Mucosa of stomach (tissue), 1 donor: ENCODE data around the gene SH3RF3.

Experiments used
- H3K27me3 ChIP-seq: one replicate; pipeline ENCODE4 v1.7.0; 2013; ENCODE audit warnings: mild to moderate bottlenecking, low read length; ENCODE audit not compliant: control insufficient read depth, insufficient read depth
- H3K36me3 ChIP-seq: one replicate; pipeline ENCODE4 v1.7.0; 2013; ENCODE audit warnings: low read length; ENCODE audit not compliant: control insufficient read depth, insufficient read depth
- H3K4me1 ChIP-seq: one replicate; pipeline ENCODE4 v1.7.0; 2013; ENCODE audit warnings: mild to moderate bottlenecking, low read length; ENCODE audit not compliant: control insufficient read depth, insufficient read depth
- H3K4me3 ChIP-seq: one replicate; pipeline ENCODE4 v1.7.0; 2013; ENCODE audit warnings: low read length
- H3K9ac ChIP-seq: one replicate; pipeline ENCODE4 v1.7.0; 2013; ENCODE audit warnings: mild to moderate bottlenecking, low read length, moderate library complexity
- H3K9me3 ChIP-seq: one replicate; pipeline ENCODE4 v1.7.0; 2013; ENCODE audit warnings: mild to moderate bottlenecking, low read length, moderate library complexity; ENCODE audit not compliant: control insufficient read depth
- donor health status: Pancreatic carcinoma.

The SH3RF3 gene

GRCh38 chr2:109423556-109424359 is 294.8 kb downstream of the SH3RF3 start:
- Histone ChIP-seq H3K4me3 (no peak overlapping the region), H3K4me1 (no peaks in the 10 kb centered on the region), H3K9ac (no peak overlapping the region), H3K36me3 (no peaks in the 10 kb centered on the region), H3K9me3 (no peaks in the 10 kb centered on the region), H3K27me3 (no peaks in the 10 kb centered on the region)

- Histone ChIP-seq H3K9ac (no peak overlapping the region), H3K36me3 (no peaks in the 10 kb centered on the region)
Measured at GRCh38 chr2:109425411-109425810, 296.4 kb downstream of the SH3RF3 start.

GRCh38 chr2:109427661-109428091 is 298.7 kb downstream of the SH3RF3 start:
- H3K4me1 ChIP-seq: no peaks in the 10 kb centered on the region
- no peaks in the 10 kb centered on the region for H3K36me3 ChIP-seq
- H3K9me3 ChIP-seq: no peaks in the 10 kb centered on the region
- no peaks in the 10 kb centered on the region for H3K27me3 ChIP-seq
- H3K9ac ChIP-seq: no peak overlapping the region
- H3K4me3 ChIP-seq: no peak overlapping the region

More at GRCh38 chr2:109425411-109425810, 296.4 kb downstream of the SH3RF3 start:
- no peaks in the 10 kb centered on the region for H3K4me1 ChIP-seq
- no peaks in the 10 kb centered on the region for H3K27me3 ChIP-seq
- H3K4me3 ChIP-seq: no peak overlapping the region
- no peaks in the 10 kb centered on the region for H3K9me3 ChIP-seq

DNA sequence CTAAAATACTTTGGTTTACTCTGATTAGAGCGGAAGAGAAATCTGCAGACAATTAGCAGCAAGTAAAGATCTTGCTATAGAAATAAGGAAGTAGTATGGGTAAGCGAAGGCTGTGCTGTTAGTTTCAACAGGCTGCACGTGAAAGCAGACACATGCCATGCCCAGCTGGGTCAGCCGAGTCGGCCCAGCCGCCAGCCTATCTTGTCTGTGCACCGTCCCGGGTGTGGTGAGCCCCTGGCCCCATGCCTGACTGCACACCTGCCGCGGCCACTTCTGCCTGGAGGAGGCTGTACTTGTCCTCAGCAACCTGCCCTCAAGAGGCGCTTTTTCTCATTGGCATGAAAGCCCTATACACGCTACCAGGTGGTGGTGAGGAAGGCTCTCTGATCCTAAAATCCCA is 299.3 kb downstream of the SH3RF3 start:
- H3K4me3 ChIP-seq: no peak overlapping the region
- H3K27me3 ChIP-seq: no peaks in the 10 kb centered on the region
- H3K9me3 ChIP-seq: no peaks in the 10 kb centered on the region
- no peaks in the 10 kb centered on the region for H3K4me1 ChIP-seq
- H3K9ac ChIP-seq: no peak overlapping the region
- H3K36me3 ChIP-seq: no peaks in the 10 kb centered on the region

DNA sequence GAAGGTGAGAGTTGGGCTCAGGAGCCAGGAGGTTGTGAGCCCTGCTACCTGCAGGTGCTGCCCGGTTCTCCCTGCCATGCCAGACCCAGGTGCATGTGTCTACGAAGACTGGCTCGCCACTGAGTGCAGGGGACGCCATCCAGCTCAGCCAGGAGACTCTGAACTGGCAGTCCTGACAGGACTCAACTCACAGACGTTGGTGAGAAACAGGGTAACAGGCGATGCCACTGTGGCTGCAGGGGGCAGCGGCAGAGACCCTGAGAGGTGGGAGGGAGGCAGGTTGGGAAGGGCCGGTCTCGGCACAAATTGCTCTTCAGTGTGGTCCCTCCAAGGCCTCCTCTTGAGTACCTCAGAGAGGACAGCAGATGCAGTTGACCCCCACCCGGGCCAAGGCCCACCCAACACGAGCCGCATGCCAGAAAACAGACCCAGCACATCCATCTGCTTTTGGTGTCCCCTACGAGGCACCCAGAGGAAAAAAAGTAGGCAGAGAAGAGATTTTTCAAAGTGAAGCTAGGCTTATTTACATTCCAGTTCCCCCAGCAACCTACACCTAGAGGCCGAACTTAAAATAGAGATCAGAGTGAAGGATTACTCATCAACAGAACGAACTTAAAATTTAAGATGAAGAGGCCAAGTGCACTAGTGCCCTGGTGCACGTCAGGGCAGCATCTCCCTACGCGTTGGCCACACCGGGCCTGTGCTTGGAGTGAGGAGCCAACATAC is 300.0 kb downstream of the SH3RF3 start:
- H3K27me3 ChIP-seq: no peaks in the 10 kb centered on the region
- no peak overlapping the region for H3K9ac ChIP-seq
- H3K4me1 ChIP-seq: no peaks in the 10 kb centered on the region

DNA sequence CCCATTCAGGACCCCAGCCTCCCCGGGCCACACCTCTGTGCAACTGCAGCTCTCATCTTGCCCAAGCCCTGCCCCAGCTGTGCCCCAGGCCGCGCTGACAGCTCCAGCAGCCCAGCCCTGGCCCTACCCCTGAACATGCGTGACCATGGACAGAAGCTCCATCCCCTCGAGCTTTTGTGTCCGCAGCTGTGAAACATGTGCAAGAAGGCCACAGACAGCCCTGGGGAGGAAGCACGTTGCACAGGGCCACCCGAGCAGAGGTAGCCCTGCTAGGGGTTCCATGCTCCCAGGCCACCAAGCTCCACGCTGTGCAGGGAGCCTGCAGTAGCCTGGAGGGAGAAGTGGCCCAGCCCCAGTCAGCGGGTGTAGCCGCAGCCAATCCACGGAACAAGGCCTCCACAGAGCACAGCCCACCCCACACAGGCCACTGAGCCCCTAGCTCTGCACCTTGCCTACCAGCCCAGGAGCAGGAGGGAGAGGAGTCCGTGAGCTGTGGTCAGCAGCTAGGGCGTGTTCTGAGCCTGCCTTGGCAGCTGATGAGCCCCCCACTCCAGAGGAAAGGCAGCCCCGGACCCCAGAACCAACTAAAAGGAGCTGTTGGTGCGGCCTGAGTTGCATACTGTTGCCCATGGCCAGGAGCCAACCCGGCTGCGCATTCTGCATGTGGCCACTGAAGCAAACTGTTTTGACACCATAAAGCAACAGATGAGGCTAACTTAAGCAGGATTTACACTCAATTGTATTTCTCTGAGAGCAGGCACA is 300.7 kb downstream of the SH3RF3 start:
- H3K9ac ChIP-seq: no peak overlapping the region
- H3K27me3 ChIP-seq: no peaks in the 10 kb centered on the region
- H3K4me1 ChIP-seq: no peaks in the 10 kb centered on the region
- no peaks in the 10 kb centered on the region for H3K9me3 ChIP-seq
- H3K36me3 ChIP-seq: no peaks in the 10 kb centered on the region
- H3K4me3 ChIP-seq: no peak overlapping the region

More for the DNA sequence above, 300.0 kb downstream of the SH3RF3 start:
- no peak overlapping the region for H3K4me3 ChIP-seq
- no peaks in the 10 kb centered on the region for H3K36me3 ChIP-seq
- no peaks in the 10 kb centered on the region for H3K9me3 ChIP-seq

DNA sequence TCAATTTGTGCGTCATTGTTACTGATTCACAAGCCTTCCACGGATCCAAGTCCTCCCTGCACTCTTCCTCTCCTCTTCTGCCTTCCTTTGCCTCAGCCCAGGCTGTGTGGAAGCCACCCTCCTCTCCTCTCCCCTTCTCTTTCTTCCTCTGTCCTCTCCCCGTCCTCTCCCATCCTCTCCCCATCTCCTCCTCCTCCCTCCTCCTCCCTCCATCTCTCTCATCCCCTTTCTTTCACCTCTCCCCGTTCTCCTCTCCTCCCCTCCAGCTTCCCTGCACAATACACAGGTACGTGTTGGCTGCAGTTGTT is 301.3 kb downstream of the SH3RF3 start:
- Histone ChIP-seq H3K9me3 (no peaks in the 10 kb centered on the region), H3K4me3 (no peak overlapping the region), H3K9ac (no peak overlapping the region), H3K4me1 (no peaks in the 10 kb centered on the region), H3K36me3 (no peaks in the 10 kb centered on the region), H3K27me3 (no peaks in the 10 kb centered on the region)

- H3K4me3 ChIP-seq: no peak overlapping the region
- no peaks in the 10 kb centered on the region for H3K9me3 ChIP-seq
- no peak overlapping the region for H3K9ac ChIP-seq
- H3K27me3 ChIP-seq: no peaks in the 10 kb centered on the region
- H3K36me3 ChIP-seq: no peaks in the 10 kb centered on the region
- H3K4me1 ChIP-seq: no peaks in the 10 kb centered on the region
Measured at GRCh38 chr2:109432421-109432820, 303.4 kb downstream of the SH3RF3 start.

GRCh38 chr2:109433486-109433885 is 304.5 kb downstream of the SH3RF3 start:
- no peak overlapping the region for H3K4me3 ChIP-seq
- H3K9me3 ChIP-seq: no peaks in the 10 kb centered on the region
- H3K36me3 ChIP-seq: no peaks in the 10 kb centered on the region
- no peaks in the 10 kb centered on the region for H3K27me3 ChIP-seq
- H3K4me1 ChIP-seq: no peaks in the 10 kb centered on the region
- no peak overlapping the region for H3K9ac ChIP-seq

- Histone ChIP-seq H3K27me3 (no peaks in the 10 kb centered on the region), H3K36me3 (no peaks in the 10 kb centered on the region), H3K9me3 (no peaks in the 10 kb centered on the region), H3K4me3 (no peak overlapping the region), H3K9ac (no peak overlapping the region), H3K4me1 (no peaks in the 10 kb centered on the region)
Measured at GRCh38 chr2:109433926-109434325, 304.9 kb downstream of the SH3RF3 start.

- Histone ChIP-seq H3K27me3 (no peaks in the 10 kb centered on the region), H3K4me3 (no peak overlapping the region), H3K4me1 (no peaks in the 10 kb centered on the region), H3K36me3 (no peaks in the 10 kb centered on the region), H3K9ac (no peak overlapping the region), H3K9me3 (no peaks in the 10 kb centered on the region)
Measured at GRCh38 chr2:109434351-109434750, 305.3 kb downstream of the SH3RF3 start.
